Left colon (tissue), 2 donors: ENCODE measurements around the gene LRRC1. TPM values are rescaled to one million over a fixed set of nuclear protein-coding genes. Genes with fewer than 3 reads are reported as not detected.

Source experiments
- ATAC-seq: fragments of 200-7000 bp; cut with Tn5 transposase; one replicate; pipeline ENCODE4 v1.9.1; 2020; ENCODE audit warnings: mild to moderate bottlenecking, moderate library complexity
- DNase-seq, 2 donors: peaks; one replicate each; pipeline ENCODE4 v3.0.0-alpha.2; 2020
- intact Hi-C, 2 donors: fragments of 100-400 bp; cut with DNase I in 1 of 2; cut with micrococcal nuclease in 1 of 2; formaldehyde crosslinking; loops; one replicate each; pipeline versions ENCODE4 v1.11.2 to v1.14.0; 2022; cut with DNase I, micrococcal nuclease
- total RNA-seq, 2 donors: library from RNA; stranded (reverse); fragmentation: NEBNext Ultra II Directional; extraction: Animal tissue kit (Norgen Biotek cat#: 25700); gene quantifications; one replicate each; pipeline ENCODE4 v1.2.1, GENCODE V29; 2021
- donor health status: DM: no; HTN: no; CAD: no.
- donor health status: DM: yes; HTN: yes; CAD: no.

LRRC1 gene
- total RNA-seq, 2 donors from 2014 or later = 69.2 to 85.7 TPM

DNA sequence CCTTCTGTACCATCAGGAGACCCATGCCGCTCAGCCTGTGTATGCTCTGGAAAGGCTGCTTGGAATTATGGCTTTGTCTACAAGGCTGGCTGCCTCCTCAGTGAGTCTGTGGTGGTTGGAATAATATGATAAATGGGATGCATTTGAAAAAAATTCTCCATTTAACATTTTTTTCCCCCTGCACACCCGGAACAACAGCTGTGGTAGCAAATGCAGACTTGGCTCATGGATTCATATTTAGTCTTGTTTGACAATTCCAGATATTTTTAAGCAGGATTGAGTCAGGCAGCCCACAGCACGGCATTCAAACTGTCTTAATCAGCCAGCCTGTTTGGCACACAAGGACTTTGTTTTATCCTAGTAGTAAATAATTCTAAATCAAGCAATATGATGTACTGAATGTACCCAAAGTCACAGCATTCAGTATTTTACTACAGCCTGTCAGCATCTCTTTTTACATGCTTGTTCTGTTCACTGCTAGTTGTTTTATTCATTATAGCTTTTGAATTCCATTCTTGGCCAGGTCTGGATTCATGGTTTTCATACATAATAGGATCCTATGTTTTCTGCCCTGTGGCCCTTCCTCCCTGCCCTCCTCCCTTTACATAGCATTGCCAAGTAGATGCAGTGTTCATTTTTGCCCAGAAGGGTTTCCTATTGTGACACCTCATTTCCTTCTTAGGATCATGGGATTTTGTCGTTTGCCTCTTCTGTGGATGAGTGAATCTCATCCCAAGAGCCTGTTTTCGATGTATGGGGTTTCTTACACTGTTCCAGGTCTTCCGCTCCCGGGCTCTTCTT, 68.1 kb downstream of the LRRC1 start:
- no peak for ATAC-seq
- DNase-seq = no peak
- intact Hi-C loops = no loop called here

DNA sequence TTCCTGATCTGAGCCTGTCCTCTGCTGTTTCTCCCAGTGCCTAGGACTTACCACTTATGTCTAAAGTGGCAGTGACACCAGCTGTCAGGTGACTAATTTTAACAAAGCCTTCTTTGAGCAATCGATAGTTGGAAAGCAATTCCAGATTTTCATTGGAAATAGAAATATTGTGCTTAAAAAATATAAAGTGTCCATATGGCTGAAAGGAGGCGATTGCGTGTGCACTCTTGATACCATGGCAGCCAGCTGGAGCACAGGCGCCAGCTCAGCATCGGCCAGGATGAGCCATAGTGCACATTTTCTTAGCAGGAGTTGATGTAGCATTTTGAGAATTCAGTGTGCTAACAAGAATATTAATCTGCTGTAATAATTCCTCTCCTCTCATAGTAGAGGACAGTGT, 70.0 kb downstream of the LRRC1 start:
- ATAC-seq (no peak), DNase-seq (no peak)
- intact Hi-C loops = no loop called here

DNA sequence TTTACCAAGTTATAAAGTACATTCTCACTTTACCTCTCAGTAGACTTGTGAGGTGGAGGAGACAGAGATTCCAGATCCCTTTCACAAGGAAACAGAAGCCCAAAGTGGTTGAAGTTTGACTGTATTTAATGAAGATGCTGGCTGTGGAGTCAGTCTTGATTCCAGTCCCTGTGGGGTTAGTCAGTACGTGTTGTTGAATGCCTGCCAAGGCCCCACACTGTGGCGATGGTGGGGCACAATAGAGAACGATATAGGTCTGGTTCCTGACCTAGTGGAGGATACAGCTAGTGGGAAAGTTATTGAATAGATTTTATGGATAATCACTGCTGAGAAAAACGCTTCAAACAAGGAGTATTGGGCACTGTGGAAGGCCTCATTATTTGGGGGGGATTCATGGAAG, 71.4 kb downstream of the LRRC1 start:
- DNase-seq (no peak), ATAC-seq (no peak)
- intact Hi-C loops = no loop called here

DNA sequence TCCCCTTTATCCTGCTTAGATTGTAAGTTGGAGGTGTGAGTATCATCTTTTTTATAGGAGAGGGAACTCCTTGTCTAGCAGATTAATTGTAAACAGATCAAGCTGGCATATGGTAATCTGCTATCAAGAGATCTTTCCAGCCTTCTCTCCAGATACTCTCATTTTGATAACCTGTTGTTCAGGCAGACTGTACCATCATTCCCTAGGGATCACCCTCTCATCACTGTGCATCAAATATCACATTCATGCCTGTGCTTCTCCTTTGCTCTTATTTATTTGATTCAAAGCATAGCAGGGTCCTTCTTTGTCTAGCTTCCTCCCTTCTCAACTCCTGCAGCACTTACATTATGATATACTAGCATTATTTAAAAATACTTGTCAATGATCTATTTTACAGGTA, 73.8 kb downstream of the LRRC1 start:
- ATAC-seq = no peak
- DNase-seq = no peak
- intact Hi-C loops = no loop called here

DNA sequence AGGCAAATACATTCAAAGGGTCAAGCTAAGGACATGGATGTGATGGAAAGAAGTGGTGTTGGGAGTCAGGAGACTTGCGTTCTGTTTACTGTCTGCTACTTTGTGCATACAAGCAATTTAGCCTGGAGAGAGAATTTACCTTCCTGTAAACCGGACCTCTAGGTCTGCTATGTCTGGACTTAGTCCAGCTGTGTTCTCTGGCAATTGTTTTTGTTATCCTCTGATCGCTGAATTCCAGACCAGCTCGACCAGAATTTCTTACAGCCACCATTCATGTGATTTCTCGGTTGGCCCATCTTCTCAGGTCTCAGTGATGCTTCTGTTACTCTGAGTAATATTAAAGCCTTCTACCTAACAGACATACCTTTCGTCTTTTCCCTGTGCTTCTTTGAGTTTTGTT, 75.2 kb downstream of the LRRC1 start:
- ATAC-seq (peak; percentile 29), DNase-seq (no peak)
- intact Hi-C loops = no loop called here

DNA sequence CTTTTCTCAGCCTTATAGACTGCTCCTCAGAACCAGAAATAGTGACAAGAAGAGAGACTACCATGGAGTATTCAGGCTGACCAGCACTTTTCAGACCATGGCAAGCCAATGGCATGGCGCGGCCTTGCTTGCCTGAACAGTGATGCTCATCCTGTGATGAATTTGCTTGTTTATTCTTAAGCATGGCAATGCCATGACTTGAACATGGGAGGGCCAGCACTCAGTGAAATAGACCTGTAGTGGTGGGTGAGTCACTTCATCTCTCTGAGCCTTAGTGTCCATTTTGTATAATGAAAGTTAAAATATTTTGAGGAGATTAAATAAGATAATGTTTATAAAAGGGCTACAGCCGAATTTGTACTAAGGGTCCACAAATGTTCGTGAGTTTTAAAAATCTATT, 79.1 kb downstream of the LRRC1 start:
- ATAC-seq (no peak), DNase-seq (no peak)
- intact Hi-C loops = no loop called here

DNA sequence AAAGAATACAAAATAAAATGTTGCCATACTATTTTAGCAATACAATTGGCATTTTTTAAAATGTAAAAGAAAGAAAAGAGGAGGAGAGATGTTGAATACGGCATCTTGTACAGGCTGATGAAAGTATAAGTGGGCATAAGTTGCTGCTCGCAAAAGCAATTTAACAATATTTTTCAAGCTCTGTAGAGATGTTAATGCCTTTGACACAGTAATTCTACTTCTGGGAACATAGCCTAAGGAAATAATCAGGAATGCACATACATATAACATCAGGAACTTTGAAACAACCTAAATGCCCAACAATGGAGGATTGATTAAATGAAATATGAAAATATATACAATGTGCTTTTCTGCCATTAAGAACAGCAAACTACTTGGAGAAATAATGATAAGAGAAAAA, 80.2 kb downstream of the LRRC1 start:
- ATAC-seq (no peak), DNase-seq (no peak)
- intact Hi-C loops = no loop called here

DNA sequence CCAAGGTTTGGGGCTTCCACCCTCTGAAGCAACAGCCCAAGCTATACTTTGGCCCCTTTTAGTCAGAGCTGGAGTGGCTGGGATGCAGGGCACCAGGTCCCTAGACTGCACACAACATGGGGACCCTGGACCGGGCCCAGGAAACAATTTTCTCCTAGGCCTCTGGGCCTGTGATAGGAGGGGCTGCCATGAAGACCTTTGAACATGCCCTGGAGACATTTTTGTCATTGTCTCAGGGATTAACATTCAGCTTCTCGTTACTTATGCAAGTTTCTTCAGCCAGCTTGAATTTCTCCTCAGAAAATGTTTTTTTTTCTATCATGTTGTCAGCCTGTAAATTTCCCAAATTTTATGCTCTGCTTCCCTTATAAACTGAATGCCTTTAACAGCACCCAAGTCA, 82.3 kb downstream of the LRRC1 start:
- intact Hi-C loops = no loop called here
- no peak for ATAC-seq
- DNase-seq = no peak

DNA sequence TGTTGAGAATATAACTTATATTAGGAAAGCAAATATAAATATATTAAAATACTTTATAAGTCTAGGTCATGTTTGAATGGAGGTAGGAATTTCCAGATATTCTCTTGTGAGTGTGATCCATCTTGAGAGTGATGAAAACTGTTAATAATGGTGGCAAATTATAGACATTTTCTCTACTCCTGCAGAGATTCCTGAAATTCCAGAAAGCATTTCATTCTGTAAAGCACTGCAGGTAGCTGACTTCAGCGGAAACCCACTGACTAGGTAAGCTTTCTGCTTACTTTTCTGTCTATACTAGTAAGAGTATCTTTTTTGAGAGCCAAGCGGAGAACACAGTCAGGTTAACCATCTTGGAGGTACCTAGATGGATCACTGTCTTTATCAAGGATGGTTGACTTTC, 84.0 kb downstream of the LRRC1 start:
- DNase-seq (no peak), ATAC-seq (no peak)

DNA sequence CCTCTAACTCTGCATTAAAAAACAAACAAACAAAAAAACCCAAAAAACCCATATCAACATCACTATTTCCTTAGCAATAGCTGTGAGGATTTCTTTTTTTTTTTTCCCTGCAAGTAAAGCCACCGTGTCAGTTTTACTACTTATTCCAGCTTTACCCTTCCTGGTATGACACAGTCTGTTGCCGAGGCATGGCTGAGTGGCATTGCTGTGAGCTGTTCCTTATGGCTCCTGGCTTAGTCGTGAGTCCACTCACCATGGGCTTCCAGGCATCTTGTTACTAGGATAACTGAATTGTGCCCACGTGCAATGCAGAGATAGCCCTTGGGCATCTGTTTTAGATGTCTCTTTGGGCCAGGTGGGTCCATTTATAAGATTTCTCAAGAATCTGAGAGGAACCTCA, 84.8 kb downstream of the LRRC1 start:
- peak; percentile 86 for ATAC-seq

More for the DNA sequence above, 84.0 kb downstream of the LRRC1 start:
- intact Hi-C loops = no loop called here

DNA sequence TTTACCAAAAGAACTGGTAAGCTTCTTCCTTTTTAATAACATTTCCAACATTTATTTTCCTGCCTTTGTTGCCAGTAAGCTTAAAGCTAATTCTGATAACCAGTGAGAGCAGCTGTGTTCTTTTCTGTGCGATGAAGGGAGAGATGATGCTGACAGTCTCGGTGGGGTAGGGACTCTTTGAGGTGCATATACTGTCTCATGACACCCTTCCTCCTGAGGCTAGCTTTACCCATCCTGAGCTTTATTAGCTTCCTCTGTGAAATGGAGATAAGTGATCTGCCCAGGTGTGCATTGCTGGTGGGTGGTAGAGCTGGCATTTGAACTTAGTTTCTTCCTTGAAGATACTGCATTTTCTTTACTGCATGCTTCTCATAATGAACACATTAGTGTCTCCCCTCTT, 92.5 kb downstream of the LRRC1 start:
- DNase-seq (no peak), ATAC-seq (no peak)
- intact Hi-C loops = no loop called here

More for the DNA sequence above, 84.8 kb downstream of the LRRC1 start:
- intact Hi-C loops = no loop called here
- no peak for DNase-seq

DNA sequence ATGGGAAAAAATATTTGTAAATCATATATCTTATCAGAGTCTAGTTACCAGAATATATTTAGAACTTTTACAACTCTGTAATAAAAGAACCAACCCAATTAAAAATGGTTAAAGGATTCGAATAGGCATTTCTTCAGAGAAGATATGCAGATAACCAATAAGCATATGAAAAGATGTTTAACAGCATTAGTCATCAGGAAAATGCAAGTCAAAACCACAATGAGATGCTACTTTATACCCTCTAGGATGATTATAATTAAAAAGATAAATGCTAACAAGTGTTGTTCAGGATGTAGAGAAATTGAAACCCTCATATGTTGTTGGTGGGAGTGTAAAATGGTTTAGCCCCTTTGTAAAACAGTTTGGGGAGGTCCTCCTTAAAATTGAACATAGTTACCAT, 94.1 kb downstream of the LRRC1 start:
- ATAC-seq = no peak
- intact Hi-C loops = no loop called here
- no peak for DNase-seq

DNA sequence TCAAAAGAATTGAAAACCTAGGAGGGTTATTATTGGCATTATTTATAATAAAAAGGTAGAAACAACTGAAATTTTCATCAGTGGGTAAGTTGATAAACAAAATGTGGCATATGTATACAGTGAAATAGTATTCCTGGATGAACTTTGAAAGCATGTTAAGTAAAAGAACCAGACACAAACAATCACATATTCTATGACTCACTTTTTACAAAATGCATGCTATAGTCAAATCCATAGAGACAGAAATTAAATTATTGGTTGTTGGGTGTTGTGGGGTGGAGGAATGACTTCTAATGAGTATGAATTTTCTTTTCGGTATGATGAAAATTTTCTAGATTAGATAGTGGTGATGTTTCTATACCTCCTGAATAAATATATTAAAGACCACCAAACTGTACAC, 94.6 kb downstream of the LRRC1 start:
- intact Hi-C loops = no loop called here
- ATAC-seq (no peak), DNase-seq (no peak)

DNA sequence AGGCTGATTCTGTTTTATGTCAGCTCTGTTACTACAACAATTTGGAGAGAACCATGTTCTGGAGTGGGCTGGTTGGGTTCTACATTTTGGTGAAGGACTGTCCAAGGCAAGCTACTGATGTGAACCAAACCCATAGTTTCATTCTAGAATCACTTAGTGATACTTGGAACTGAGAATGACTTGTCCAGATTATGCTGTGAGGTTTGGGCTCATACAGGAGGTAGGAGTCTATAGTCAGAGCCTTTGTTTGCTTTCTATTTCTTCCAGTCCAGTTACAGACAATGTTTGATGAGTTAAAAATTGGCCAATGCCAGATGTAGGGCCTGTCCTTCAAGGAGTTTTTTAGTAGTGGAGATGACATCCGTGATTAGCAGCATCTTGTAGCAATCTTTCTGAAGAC, 97.9 kb downstream of the LRRC1 start:
- intact Hi-C loops = no loop called here
- DNase-seq (no peak), ATAC-seq (no peak)

DNA sequence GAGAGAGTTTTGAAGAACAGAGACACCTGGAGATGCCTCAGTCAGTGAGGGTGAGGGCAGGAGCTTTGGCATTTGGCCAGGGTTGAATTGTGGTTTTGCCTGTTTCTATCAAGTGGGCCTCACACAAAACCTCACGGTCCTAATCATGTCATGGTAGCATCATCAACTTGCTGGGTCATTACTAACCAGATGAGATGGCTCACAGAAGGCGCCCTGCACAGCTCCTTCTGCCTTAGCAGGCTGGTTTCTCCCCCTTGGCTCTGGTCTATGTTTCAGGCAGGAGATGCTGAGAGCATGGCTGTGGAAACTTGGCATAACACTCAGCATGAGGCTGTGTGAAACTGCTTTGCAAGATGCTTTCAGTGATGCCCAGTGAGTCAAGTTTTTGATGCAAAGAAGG, 99.3 kb downstream of the LRRC1 start:
- peak in 1 of 2 donors; percentile 13 for DNase-seq
- intact Hi-C loops = no loop called here
- ATAC-seq = no peak

DNA sequence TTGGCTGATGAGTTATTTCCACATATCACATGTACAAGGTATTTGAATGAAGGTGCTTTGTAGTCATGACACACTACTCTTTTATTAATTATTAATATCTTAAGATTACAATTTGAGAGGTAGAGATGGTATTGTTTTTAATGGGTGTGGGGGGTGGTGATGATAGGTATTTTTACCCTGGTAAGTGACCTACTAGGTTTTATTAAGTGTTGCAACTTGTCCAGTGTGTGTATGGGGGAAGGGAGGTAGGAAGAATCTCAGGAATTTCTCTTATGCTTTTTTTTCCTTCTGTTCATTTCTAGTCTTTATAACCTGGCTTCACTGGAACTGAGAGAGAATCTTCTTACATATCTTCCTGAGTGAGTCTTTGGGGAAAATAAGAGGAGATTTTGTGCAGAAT, 101.4 kb downstream of the LRRC1 start:
- intact Hi-C loops = no loop called here
- DNase-seq = no peak
- no peak for ATAC-seq

DNA sequence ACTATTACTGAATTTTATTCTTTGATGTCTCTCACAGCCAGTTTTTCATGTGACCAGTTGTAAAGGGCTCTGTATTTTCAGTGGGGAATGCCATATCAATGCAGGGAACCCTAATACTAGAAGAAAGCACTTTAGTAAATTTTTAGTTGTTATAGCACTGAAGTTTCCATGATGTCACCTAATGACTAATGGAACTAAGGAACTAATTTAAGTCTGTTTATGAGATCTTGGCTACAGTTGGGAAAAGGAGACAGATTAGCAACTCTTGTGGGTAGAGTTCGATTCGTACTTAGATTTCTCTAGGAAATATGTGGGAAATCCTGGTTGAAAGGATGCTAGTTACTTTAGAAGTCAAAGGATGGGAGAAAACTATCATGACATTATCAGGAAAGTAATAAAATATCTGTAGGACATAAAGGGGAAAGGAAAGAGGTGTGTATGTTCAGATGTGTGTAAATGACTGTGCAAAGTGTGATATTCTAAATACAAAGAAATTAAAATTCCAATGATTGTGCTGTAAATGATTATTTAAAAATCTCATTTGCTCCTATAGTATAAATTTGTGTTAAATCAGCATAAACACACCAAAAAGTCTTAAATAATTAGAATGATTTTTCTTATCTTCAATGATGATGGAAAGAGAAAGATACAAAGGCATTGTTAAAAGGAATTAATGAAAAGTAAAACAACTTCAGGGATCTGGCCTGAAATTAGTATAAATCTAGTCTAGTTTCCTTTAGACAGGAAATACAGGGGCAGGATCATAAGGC, 103.4 kb downstream of the LRRC1 start:
- ATAC-seq = no peak
- intact Hi-C loops = no loop called here
- DNase-seq = no peak

DNA sequence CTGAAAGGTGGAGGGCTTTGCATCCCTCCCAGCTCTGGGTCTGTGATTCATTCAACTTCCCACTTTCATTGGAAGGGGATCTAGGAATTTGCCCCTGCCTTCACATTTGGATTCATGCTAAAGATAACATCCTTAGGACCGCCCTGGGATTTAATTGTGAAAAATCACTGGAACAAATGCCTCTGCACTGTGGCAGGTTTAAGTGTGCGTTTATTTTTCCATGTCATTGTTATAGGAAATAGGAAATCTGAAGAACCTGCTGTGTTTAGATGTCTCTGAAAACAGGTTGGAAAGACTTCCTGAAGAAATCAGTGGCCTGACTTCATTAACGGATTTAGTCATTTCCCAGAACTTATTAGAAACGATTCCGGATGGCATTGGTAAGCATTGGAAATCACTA, 104.7 kb downstream of the LRRC1 start:
- intact Hi-C loops = no loop called here
- DNase-seq (no peak), ATAC-seq (no peak)

DNA sequence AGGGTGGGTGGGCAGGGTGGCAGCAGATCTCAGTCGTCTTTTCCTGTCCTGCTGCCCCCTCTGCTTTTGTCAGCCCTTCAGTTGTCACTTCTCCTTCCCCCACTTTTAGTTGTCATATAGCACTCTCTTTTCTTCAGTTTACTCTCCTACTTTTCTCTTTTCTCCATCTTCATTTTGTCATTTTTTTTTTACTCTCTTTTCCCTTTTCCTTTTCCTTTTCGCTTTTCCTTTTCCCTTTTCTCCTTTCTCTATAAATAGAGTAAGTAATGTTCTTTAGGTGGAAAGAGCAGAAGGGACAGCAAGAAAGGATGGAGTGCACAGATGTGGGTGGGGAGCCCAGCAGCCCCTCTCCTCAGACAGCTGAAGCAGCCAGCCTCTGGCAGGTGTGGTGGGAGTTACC, 108.6 kb downstream of the LRRC1 start:
- intact Hi-C loops = no loop called here
- no peak for ATAC-seq

DNA sequence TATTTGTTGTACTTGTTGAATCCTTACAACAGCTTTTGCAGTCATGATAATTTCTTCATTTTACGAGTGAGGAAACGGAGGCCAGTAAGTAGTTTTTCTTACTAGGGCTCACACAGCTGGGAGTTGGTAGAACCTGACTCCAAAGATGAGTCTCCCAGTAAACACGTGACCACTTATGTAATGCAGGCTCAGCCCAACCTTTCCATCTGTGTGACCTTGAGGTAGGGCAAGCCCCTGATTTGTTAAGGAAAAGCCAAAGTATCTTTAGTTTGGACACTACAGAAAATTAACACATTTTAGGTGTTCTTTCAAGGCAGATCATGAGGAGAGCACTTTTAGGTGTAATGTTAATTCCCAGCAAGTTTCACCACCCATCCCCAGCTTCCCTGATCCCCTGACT, 111.3 kb downstream of the LRRC1 start:
- intact Hi-C loops = no loop called here
- no peak for DNase-seq
- ATAC-seq = no peak

More for the DNA sequence above, 108.6 kb downstream of the LRRC1 start:
- DNase-seq = no peak

DNA sequence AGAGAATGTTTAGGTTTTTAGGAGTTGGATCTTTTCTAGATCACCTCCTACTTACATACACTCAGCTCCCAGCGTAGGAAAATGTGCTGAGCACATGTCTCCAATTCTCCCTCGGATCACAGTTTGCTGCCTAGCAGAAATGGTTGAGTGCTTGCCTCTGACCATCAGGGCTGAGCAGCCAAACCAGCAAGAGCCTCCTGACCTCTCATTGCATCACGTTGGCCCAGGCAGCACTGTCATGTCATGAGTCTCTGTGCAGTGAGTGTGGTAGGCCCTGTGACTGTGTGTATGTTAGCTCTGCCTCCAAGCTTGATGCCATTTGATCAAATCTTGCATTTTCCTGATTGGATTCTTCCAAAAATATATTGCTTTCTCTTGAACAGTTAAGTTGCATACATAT, 112.0 kb downstream of the LRRC1 start:
- ATAC-seq (no peak), DNase-seq (no peak)
- intact Hi-C loops = no loop called here
